Spleen (tissue), 11 donors: ENCODE measurements around the gene CERT1. TPM values are rescaled to one million over a fixed set of nuclear protein-coding genes. Genes with fewer than 3 reads are reported as not detected.
A peak's percentile ranks its signal among the peaks of the same experiment; 100 is the strongest.
"Not testable (repeated sequence)": the region's sequence is repeated elsewhere in the genome, so short reads cannot be mapped to it uniquely, and the experiment has no call there.

ENCODE experiments used
- DNase-seq: peaks from one replicate; pipeline ENCODE4 v3.0.0-alpha.2; 2020
- H3K27ac ChIP-seq, 8 donors: fragments of 200-600 bp; sonication (generic) in 7 of 8; 1 replicate in 4 of 8; 2 replicates in 4 of 8; pipeline versions ENCODE4 v1.5.0 to v1.8.0; 2016 to 2021; ENCODE audit warnings: inconsistent platforms in 4 of 8, mild to moderate bottlenecking in 4 of 8, moderate library complexity in 1 of 8
- H3K27me3 ChIP-seq, 7 donors: fragments of 200-600 bp; sonication (generic) in 6 of 7; replicated peaks in 1 of 7; 1 replicate in 4 of 7; 2 replicates in 3 of 7; pipeline versions ENCODE4 v1.5.0 to v1.8.0; 2016 to 2021; ENCODE audit warnings: inconsistent platforms in 3 of 7, mild to moderate bottlenecking in 1 of 7
- H3K36me3 ChIP-seq, 6 donors: fragments of 200-600 bp; sonication (generic) in 5 of 6; 1 replicate in 4 of 6; 2 replicates in 2 of 6; pipeline versions ENCODE4 v1.5.0 to v1.8.0; 2016 to 2021; ENCODE audit warnings: inconsistent platforms in 2 of 6
- H3K4me1 ChIP-seq, 6 donors: fragments of 200-600 bp; sonication (generic) in 5 of 6; 1 replicate in 3 of 6; 2 replicates in 3 of 6; pipeline versions ENCODE4 v1.5.0 to v1.8.0; 2016 to 2021; ENCODE audit warnings: inconsistent platforms in 3 of 6
- H3K4me3 ChIP-seq, 8 donors: fragments of 200-600 bp; sonication (generic) in 7 of 8; 1 replicate in 4 of 8; 2 replicates in 4 of 8; pipeline versions ENCODE4 v1.5.0 to v1.8.0; 2016 to 2021; ENCODE audit warnings: inconsistent platforms in 4 of 8, mild to moderate bottlenecking in 4 of 8, moderate library complexity in 2 of 8
- H3K9me3 ChIP-seq, 8 donors: fragments of 200-600 bp; sonication (generic) in 7 of 8; 1 replicate in 4 of 8; 2 replicates in 4 of 8; pipeline versions ENCODE4 v1.5.0 to v1.8.0; 2016 to 2021; ENCODE audit warnings: inconsistent platforms in 4 of 8
- CTCF ChIP-seq, 11 experiments: fragments of 200-600 bp in 7 of 11; fragments of 450-650 bp in 4 of 11; sonication (generic) in 4 of 11; IDR thresholded peaks in 8 of 11; conservative IDR thresholded peaks in 3 of 11; 1 replicate in 7 of 11; 2 replicates in 4 of 11; pipeline versions ENCODE4 v1.4.0 to v1.8.0; 2016 to 2021; ENCODE audit warnings: antibody characterized with exemption in 11 of 11, inconsistent platforms in 4 of 11, mild to moderate bottlenecking in 1 of 11
- POLR2A ChIP-seq, 3 donors: fragments of 450-650 bp; IDR thresholded peaks; one replicate each; pipeline ENCODE4 v1.5.1; 2017; ENCODE audit warnings: antibody characterized with exemption in 3 of 3, mild to moderate bottlenecking in 1 of 3
- POLR2AphosphoS5 ChIP-seq, 3 donors: sonication (generic); formaldehyde crosslinking; IDR thresholded peaks; one replicate each; pipeline ENCODE4 v1.5.1; 2017; ENCODE audit warnings: antibody characterized with exemption in 3 of 3
- WGBS, 5 donors: extraction: QIAGEN DNeasy Blood & Tissue Kit in 3 of 5; methylation state at CpG; one replicate each; pipeline versions ENCODE4 v1.1.5 to v1.1.7; 2013 to 2018; 5-methylcytosine and 5-hydroxymethylcytosine counted together
- intact Hi-C: fragments of 100-400 bp; cut with DNase I; formaldehyde crosslinking; loops from one replicate; pipeline ENCODE4 v1.15.0; 2023; ENCODE audit warnings: low total_unique reads
- polyA plus RNA-seq, 3 donors: library from polyadenylated mRNA; stranded (reverse); fragments of 200-250 nt; gene quantifications; one replicate each; pipeline ENCODE4 v1.2.1, GENCODE V29; 2013
- total RNA-seq, 7 donors: library from RNA; depleted of rRNA in 3 of 7; stranded (reverse); fragments of >200 nt in 3 of 7; fragmentation: NEBNext Ultra II Directional in 4 of 7; extraction: Animal tissue kit (Norgen Biotek cat#: 25700) in 4 of 7; gene quantifications; one replicate each; pipeline versions ENCODE4 v1.1.0 to v1.2.1, GENCODE V29; 2016 to 2021
- donor health status: healthy with polysubstance abuse.
- donor health status: DM: no; HTN: no; CAD: no; lungs with moderate emphysema.
- donor health status: DM: no; HTN: no; CAD: no.
- donor health status: Bipolar disorder and iron deficiency.
- donor health status: healthy.
- donor health status: DM: no; HTN: no; CAD: no.
- donor health status: DM: yes; HTN: yes; CAD: no.

Gene CERT1
- total and polyA plus RNA-seq, 10 donors, result 8.5 to 71.1 (median 51.4) TPM

- no peak for DNase-seq
- no peaks in the 10 kb centered on the region for H3K27me3 ChIP-seq
- H3K36me3 ChIP-seq, result no peaks in the 10 kb centered on the region
- TF ChIP-seq POLR2A (IDR thresholded peaks at IDR 0.05), result no peak
- no peak for TF ChIP-seq POLR2AphosphoS5 (IDR thresholded peaks at IDR 0.05)
- TF ChIP-seq CTCF (IDR thresholded peaks at IDR 0.05 in 8 of 11, conservative IDR thresholded peaks at IDR 0.05 in 3 of 11), result no peak
- peak overlapping the region in 1 of 8 donors; percentile 97 for H3K4me3 ChIP-seq
- WGBS, 5 donors, result 84 to 93% (median 89%) methylated on average over 2 of the region's 2 CpGs
- peak overlapping the region in 1 of 8 donors; percentile 97 for H3K27ac ChIP-seq
- H3K4me1 ChIP-seq, result peaks cover 13 to 37% (median 26%) of the 10 kb centered on the region in 6 donors
- no peaks in the 10 kb centered on the region for H3K9me3 ChIP-seq
- intact Hi-C loops, result loop anchor here (10.0 kb wide), 1 partner anchor 91 kb away; no protein-coding TSS in a partner anchor
These were observed 175.9 kb downstream of the CERT1 start for GRCh38 chr5:75335486-75335885.

- peaks cover 13 to 27% (median 21%) of the 10 kb centered on the region in 6 donors for H3K4me1 ChIP-seq
- 91 to 95% (median 92%) methylated on average over 8 to 10 of the region's 10 CpGs for WGBS, 5 donors
- not testable (repeated sequence) for H3K27ac ChIP-seq, H3K27me3 ChIP-seq, H3K9me3 ChIP-seq, DNase-seq, H3K36me3 ChIP-seq, H3K4me3 ChIP-seq
- intact Hi-C loops, result loop anchor here (10.0 kb wide), 1 partner anchor 90 kb away; no protein-coding TSS in a partner anchor
These were observed 177.0 kb downstream of the CERT1 start for GRCh38 chr5:75334413-75334812.

GRCh38 chr5:75333759-75334158 is 177.7 kb downstream of the CERT1 start:
- WGBS, 5 donors, result 95 to 99% (median 98%) methylated on average over 17 to 22 of the region's 23 CpGs

GRCh38 chr5:75331095-75332090 is 180.0 kb downstream of the CERT1 start:
- Histone ChIP-seq H3K4me1 (peaks cover 4 to 10% (median 6%) of the 10 kb centered on the region in 6 donors), H3K27ac (no peak overlapping the region), H3K4me3 (no peak overlapping the region), H3K36me3 (no peaks in the 10 kb centered on the region), H3K27me3 (no peaks in the 10 kb centered on the region), H3K9me3 (no peaks in the 10 kb centered on the region)
- no peak for TF ChIP-seq POLR2AphosphoS5 (IDR thresholded peaks at IDR 0.05)
- TF ChIP-seq CTCF (IDR thresholded peaks at IDR 0.05 in 8 of 11, conservative IDR thresholded peaks at IDR 0.05 in 3 of 11), result no peak
- TF ChIP-seq POLR2A (IDR thresholded peaks at IDR 0.05), result no peak
- intact Hi-C loops, result loop anchor here (10.0 kb wide), 1 partner anchor 87 kb away; no protein-coding TSS in a partner anchor
- WGBS, 5 donors, result 65 to 76% (median 73%) methylated on average over 4 of the region's 4 CpGs
- DNase-seq, result no peak

More at GRCh38 chr5:75333759-75334158, 177.7 kb downstream of the CERT1 start:
- H3K36me3 ChIP-seq, H3K9me3 ChIP-seq, H3K27me3 ChIP-seq, H3K27ac ChIP-seq, H3K4me3 ChIP-seq, DNase-seq: not testable (repeated sequence)
- intact Hi-C loops, result loop anchor here (10.0 kb wide), 1 partner anchor 89 kb away; no protein-coding TSS in a partner anchor
- peaks cover 12 to 23% (median 17%) of the 10 kb centered on the region in 6 donors for H3K4me1 ChIP-seq

- no peak for TF ChIP-seq POLR2AphosphoS5 (IDR thresholded peaks at IDR 0.05)
- no peak for TF ChIP-seq CTCF (IDR thresholded peaks at IDR 0.05 in 8 of 11, conservative IDR thresholded peaks at IDR 0.05 in 3 of 11)
- TF ChIP-seq POLR2A (IDR thresholded peaks at IDR 0.05), result no peak
- Histone ChIP-seq H3K36me3 (no peaks in the 10 kb centered on the region), H3K9me3 (no peaks in the 10 kb centered on the region), H3K27me3 (no peaks in the 10 kb centered on the region), H3K27ac (no peak overlapping the region), H3K4me3 (no peak overlapping the region), H3K4me1 (peaks cover 0 to under 1% (median 0%) of the 10 kb centered on the region in 6 donors)
- DNase-seq, result no peak
- intact Hi-C loops, result loop anchor here (10.0 kb wide), 1 partner anchor 86 kb away; no protein-coding TSS in a partner anchor
- 82 to 94% (median 91%) methylated on average over 7 of the region's 7 CpGs for WGBS, 5 donors
These were observed 181.0 kb downstream of the CERT1 start for GRCh38 chr5:75330404-75330803.
